Measurements from ENCODE around the gene TIGIT.

Gene TIGIT

DNA sequence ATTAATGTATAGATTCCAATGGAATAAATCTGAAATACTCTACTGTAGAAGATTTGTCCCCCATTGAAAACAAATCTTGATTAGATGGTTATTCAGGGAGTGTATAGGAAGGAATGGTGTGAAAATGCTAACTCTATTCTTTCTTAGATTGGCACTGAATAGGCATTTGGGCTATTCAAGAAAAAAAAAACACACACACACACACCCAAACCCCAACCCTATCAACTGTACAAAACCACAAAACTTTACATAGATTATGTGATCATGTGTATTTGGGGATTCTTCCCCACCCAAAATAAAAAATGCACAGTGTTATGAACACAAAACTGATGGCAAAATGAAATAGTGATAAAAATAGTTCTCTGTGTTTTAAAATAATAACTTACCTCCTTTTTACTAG lies 61.8 kb downstream of the TIGIT start:
- DNase-seq, result no peak

DNA sequence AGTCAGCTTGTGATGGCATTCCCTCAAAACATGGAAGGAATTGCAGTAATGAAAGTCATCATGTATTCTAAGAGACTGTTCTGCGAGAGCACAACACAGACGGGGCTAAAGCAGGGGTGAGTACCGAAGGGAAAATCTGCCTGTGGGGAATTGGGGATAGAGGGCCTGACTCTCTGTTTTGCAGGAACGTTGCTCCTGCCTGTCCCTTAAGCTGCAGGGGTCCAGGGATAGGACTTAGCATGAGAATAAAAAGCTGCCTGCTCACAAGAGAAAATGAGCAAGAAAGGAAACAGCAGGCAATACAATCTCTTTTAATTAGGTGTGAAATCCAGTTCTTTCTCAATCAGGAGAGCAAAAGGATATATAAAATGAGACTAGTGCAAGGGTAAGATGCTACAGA lies 62.2 kb downstream of the TIGIT start:
- DNase-seq, result peak; percentile 17

DNA sequence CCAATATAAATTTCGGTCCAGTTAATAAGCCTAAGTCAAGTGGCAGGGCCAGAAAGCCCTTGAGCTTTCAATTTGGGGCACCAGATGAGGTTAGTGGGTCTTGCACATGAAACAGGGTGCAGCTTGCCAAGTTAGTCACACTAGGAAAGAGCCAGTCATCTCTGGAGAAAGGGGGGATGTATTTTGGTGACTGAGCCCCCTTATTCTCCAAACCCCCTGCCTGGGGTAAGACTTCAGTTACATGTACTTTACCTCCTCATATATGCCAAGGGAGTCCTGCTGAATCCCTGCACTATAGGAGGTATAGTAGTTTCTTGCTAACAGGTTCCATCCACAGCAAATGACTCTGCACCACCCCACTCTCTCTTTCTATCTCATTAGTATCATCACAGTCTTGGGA lies 62.7 kb downstream of the TIGIT start:
- no peak for DNase-seq
